Loucy (cell line): ENCODE data around the gene SFXN5.

Experiments
- CTCF ChIP-seq: fragments of 200-600 bp; sonication (generic); conservative IDR thresholded peaks from 2 replicates; pipeline ENCODE4 v1.5.1; 2014; ENCODE audit warnings: mild to moderate bottlenecking, antibody characterized with exemption, low read length
- EZH2phosphoT487 ChIP-seq: fragments of 200-600 bp; IDR thresholded peaks from 2 replicates; pipeline ENCODE4 v1.6.1; 2018; ENCODE audit warnings: antibody characterized with exemption, mild to moderate bottlenecking, moderate library complexity, borderline replicate concordance

GRCh38 chr2:72893594-72894319 lies 177.8 kb downstream of the SFXN5 start:
- TF ChIP-seq CTCF (peak; percentile 76), EZH2phosphoT487 (no peak)
